GM10248 (cell line): ENCODE measurements around the gene MYOD1.

ENCODE experiments used
- CTCF ChIA-PET: fragments of 300-600 bp; sonication (Branson Sonifier 250); formaldehyde crosslinking; extraction: SDS; loops from one replicate; lab custom pipeline; 2021; ENCODE audit warnings: antibody characterized with exemption; lab: Yijun Ruan, JAX
- POLR2A ChIA-PET: fragments of 350-650 bp; sonication (Branson Sonifier 250); formaldehyde crosslinking; extraction: SDS; loops from one replicate; lab custom pipeline; 2020; ENCODE audit warnings: antibody characterized with exemption; lab: Yijun Ruan, JAX
- DNase-seq: peaks from one replicate; pipeline ENCODE4 v3.0.0; 2012; ENCODE audit errors: extremely low spot score
- CTCF ChIP-seq: IDR thresholded peaks from 2 replicates; pipeline ENCODE4 v1.5.1; 2012; ENCODE audit warnings: mild to moderate bottlenecking, low read depth; ENCODE audit errors: extremely low read depth, missing control alignments, control extremely low read depth

MYOD1 gene

GRCh38 chr11:17770917-17771316, 51.5 kb downstream of the MYOD1 start:
- TF ChIP-seq CTCF, result no peak
- ChIA-PET POLR2A (no interaction called here), CTCF (interaction anchor here (1.1 to 1.3 kb wide), 2 partner anchors 12 to 199 kb away, joined by 3 read pairs; no protein-coding TSS in a partner anchor)
- no peak for DNase-seq

- TF ChIP-seq CTCF, result no peak
- CTCF ChIA-PET, result interaction anchor here (1.3 kb wide), 1 partner anchor 198 kb away, joined by 3 read pairs; no protein-coding TSS in a partner anchor
- POLR2A ChIA-PET, result no interaction called here
Observed at GRCh38 chr11:17771415-17771814, 52.0 kb downstream of the MYOD1 start.

More at GRCh38 chr11:17771415-17771814, 52.0 kb downstream of the MYOD1 start:
- no peak for DNase-seq
